SK-N-SH (cell line): Measurements from ENCODE around the gene DNAH14. TPM values are rescaled to one million over a fixed set of nuclear protein-coding genes. Genes with fewer than 3 reads are reported as not detected.

Experiments used
- CTCF ChIA-PET: fragments of 300-600, 350-600 bp; formaldehyde crosslinking; extraction: SDS; loops from one replicate; lab custom pipeline; 2021; lab: Yijun Ruan, JAX
- POLR2A ChIA-PET: fragments of 350-600 bp; sonication (Branson Sonifier 250); formaldehyde crosslinking; extraction: SDS; loops from one replicate; lab custom pipeline; 2020; ENCODE audit warnings: antibody characterized with exemption, inconsistent platforms; lab: Yijun Ruan, JAX
- DNase-seq: peaks from one replicate; pipeline ENCODE4 v3.0.0; 2012
- H2AFZ ChIP-seq: fragments of 200-600 bp; sonication (generic); 2 replicates; pipeline ENCODE4 v1.8.1; 2016; ENCODE audit warnings: antibody characterized with exemption, mild to moderate bottlenecking, low read depth
- H3F3A ChIP-seq: fragments of 200-600 bp; sonication (generic); replicated peaks from 2 replicates; pipeline ENCODE3; 2016; ENCODE audit warnings: antibody characterized with exemption, mild to moderate bottlenecking; ENCODE audit not compliant: insufficient read depth
- H3K27ac ChIP-seq, 2 experiments: fragments of 200-500 bp in 1 of 2; fragments of 200-600 bp in 1 of 2; sonication (Bioruptor generic) in 1 of 2; sonication (generic), shearing (Covaris generic) in 1 of 2; 2 replicates each; pipeline versions ENCODE4 v1.5.1 to v1.6.1; 2014 to 2016; ENCODE audit warnings: low read depth in 2 of 2, inconsistent platforms in 1 of 2, low read length in 1 of 2, mild to moderate bottlenecking in 1 of 2, mixed read lengths in 1 of 2
- H3K27me3 ChIP-seq: fragments of 200-600 bp; sonication (generic), shearing (Covaris generic); 2 replicates; pipeline ENCODE4 v1.6.1; 2016; ENCODE audit warnings: mixed run types; ENCODE audit not compliant: insufficient read depth
- H3K36me3 ChIP-seq, 2 experiments: fragments of 200-500 bp in 1 of 2; fragments of 200-600 bp in 1 of 2; sonication (Bioruptor generic) in 1 of 2; sonication (generic) in 1 of 2; replicated peaks in 1 of 2; 2 replicates each; pipeline versions ENCODE3 to v1.5.1; 2014 to 2016; ENCODE audit warnings: low read length in 1 of 2, mild to moderate bottlenecking in 1 of 2; ENCODE audit not compliant: insufficient read depth in 2 of 2, control insufficient read depth in 1 of 2
- H3K4me1 ChIP-seq, 2 experiments: fragments of 200-500 bp in 1 of 2; fragments of 200-600 bp in 1 of 2; sonication (Bioruptor generic) in 1 of 2; sonication (generic), shearing (Covaris generic) in 1 of 2; 2 replicates each; pipeline versions ENCODE4 v1.5.1 to v1.6.1; 2014 to 2016; ENCODE audit warnings: low read depth in 1 of 2, low read length in 1 of 2, mixed run types in 1 of 2; ENCODE audit not compliant: insufficient read depth in 2 of 2, control insufficient read depth in 1 of 2
- H3K4me2 ChIP-seq: fragments of 200-600 bp; sonication (generic), shearing (Covaris generic); 2 replicates; pipeline ENCODE4 v1.6.1; 2017; ENCODE audit warnings: mixed run types
- H3K4me3 ChIP-seq, 2 experiments: fragments of 200-500 bp in 1 of 2; fragments of 200-600 bp in 1 of 2; sonication (Bioruptor generic) in 1 of 2; sonication (generic), shearing (Covaris generic) in 1 of 2; 2 replicates each; pipeline versions ENCODE4 v1.5.1 to v1.8.1; 2014 to 2016; ENCODE audit warnings: low read depth in 2 of 2, inconsistent platforms in 1 of 2, low read length in 1 of 2, mild to moderate bottlenecking in 1 of 2, mixed read lengths in 1 of 2, moderate library complexity in 1 of 2
- H3K79me2 ChIP-seq: fragments of 200-600 bp; sonication (generic); 2 replicates; pipeline ENCODE4 v1.8.1; 2017; ENCODE audit warnings: mild to moderate bottlenecking; ENCODE audit not compliant: insufficient read depth
- H3K9ac ChIP-seq: fragments of 200-600 bp; sonication (generic); 2 replicates; pipeline ENCODE4 v1.6.1; 2017; ENCODE audit warnings: mixed run types
- H3K9me2 ChIP-seq: fragments of 200-600 bp; sonication (generic); 2 replicates; pipeline ENCODE4 v1.6.1; 2017; ENCODE audit warnings: mixed run types
- H3K9me3 ChIP-seq: fragments of 200-600 bp; sonication (generic); 2 replicates; pipeline ENCODE4 v1.6.1; 2017; ENCODE audit warnings: mixed run types, mild to moderate bottlenecking, moderate library complexity
- H4K20me1 ChIP-seq: fragments of 200-600 bp; sonication (generic); 2 replicates; pipeline ENCODE4 v1.6.1; 2017; ENCODE audit warnings: mild to moderate bottlenecking, mixed run types; ENCODE audit not compliant: insufficient read depth
- CHD2 ChIP-seq: fragments of 150-350 bp; IDR thresholded peaks from 2 replicates; pipeline ENCODE4 v1.6.1; 2018; ENCODE audit warnings: low read length; ENCODE audit not compliant: partially characterized antibody
- CTCF ChIP-seq: fragments of 200-600 bp; sonication (generic); IDR thresholded peaks from 2 replicates; pipeline ENCODE4 v1.6.1; 2017; ENCODE audit warnings: antibody characterized with exemption, mild to moderate bottlenecking, moderate library complexity
- ELF1 ChIP-seq: IDR thresholded peaks from 2 replicates; pipeline ENCODE4 v1.4.0; 2012
- EZH2phosphoT487 ChIP-seq: fragments of 200-600 bp; sonication (generic); IDR thresholded peaks from 2 replicates; pipeline ENCODE4 v1.6.1; 2017; ENCODE audit warnings: low read depth, mixed run types, mild to moderate bottlenecking, antibody characterized with exemption, moderate library complexity, borderline replicate concordance
- FOXJ3 ChIP-seq: sonication (generic); formaldehyde crosslinking; IDR thresholded peaks from 2 replicates; pipeline ENCODE4 v1.5.1; 2020; ENCODE audit warnings: mild to moderate bottlenecking, missing genetic modification reagents
- GABPA ChIP-seq: IDR thresholded peaks from 2 replicates; pipeline ENCODE4 v1.4.0; 2012; ENCODE audit warnings: low read depth, mild to moderate bottlenecking
- GATA2 ChIP-seq: sonication (generic); formaldehyde crosslinking; IDR thresholded peaks from 2 replicates; pipeline ENCODE4 v1.5.0; 2020; ENCODE audit warnings: mild to moderate bottlenecking, missing genetic modification reagents
- MEF2A ChIP-seq: IDR thresholded peaks from 2 replicates; pipeline ENCODE4 v1.4.0; 2012; ENCODE audit warnings: low read depth, borderline replicate concordance
- NRF1 ChIP-seq: IDR thresholded peaks from 2 replicates; pipeline ENCODE4 v1.6.1; 2012; ENCODE audit warnings: low read depth, mild to moderate bottlenecking, low read length
- RCOR1 ChIP-seq: fragments of 150-350 bp; IDR thresholded peaks from 2 replicates; pipeline ENCODE4 v1.6.1; 2017; ENCODE audit warnings: antibody characterized with exemption, low read length
- YY1 ChIP-seq: IDR thresholded peaks from 2 replicates; pipeline ENCODE4 v1.4.0; 2012; ENCODE audit warnings: low read depth, mild to moderate bottlenecking
- ZBTB33 ChIP-seq: IDR thresholded peaks from 2 replicates; pipeline ENCODE4 v1.4.0; 2012; ENCODE audit warnings: low read depth, borderline replicate concordance
- polyA plus RNA-seq, 3 experiments: library from polyadenylated mRNA; depleted of rRNA; stranded (reverse); fragments of >200 nt; gene quantifications; 2 replicates each; pipeline ENCODE4 v1.2.3, GENCODE V29; 2012
- TF ChIP-seq, protein P1 (sequence below): IDR thresholded peaks from 2 replicates; pipeline ENCODE4 v1.4.0; 2012; ENCODE audit warnings: low read depth
- TF ChIP-seq, protein P2 (sequence below): fragments of 150-350 bp; IDR thresholded peaks from 2 replicates; pipeline ENCODE4 v1.6.1; 2016; ENCODE audit warnings: mild to moderate bottlenecking, low read depth, low read length
- TF ChIP-seq, protein P3 (sequence below): fragments of 150-350 bp; IDR thresholded peaks from 2 replicates; pipeline ENCODE4 v1.6.1; 2017; ENCODE audit warnings: antibody characterized with exemption, low read length, low read depth, borderline replicate concordance
- TF ChIP-seq, protein P4 (sequence below): IDR thresholded peaks from 2 replicates; pipeline ENCODE4 v1.6.1; 2012; ENCODE audit warnings: mild to moderate bottlenecking, low read depth, low read length, moderate library complexity

The DNAH14 gene
- polyA plus RNA-seq, 1 of the 3 experiments (the other 2 are of a cell fraction) = 8.0 TPM

DNA sequence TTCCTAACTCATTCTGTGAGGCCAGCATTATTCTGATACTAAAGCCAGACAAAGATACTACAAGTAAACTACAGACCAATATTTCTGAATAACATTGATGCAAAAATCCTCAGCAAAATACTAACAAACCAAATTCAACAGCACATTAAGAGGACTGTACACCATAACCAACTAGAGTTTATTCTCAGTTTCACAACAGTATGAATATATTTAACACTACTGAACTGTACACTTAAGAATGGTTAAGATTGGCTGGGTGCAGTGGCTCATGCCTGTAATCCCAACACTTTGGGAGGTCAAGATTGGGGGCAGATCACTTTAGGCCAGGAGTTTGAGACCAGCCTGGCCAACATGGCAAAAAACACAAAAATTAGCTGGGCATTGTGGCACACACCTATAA, 421.4 kb downstream of the DNAH14 start:
- ChIA-PET POLR2A (no interaction called here), CTCF (interaction anchor here (0.6 to 1.0 kb wide), 3 partner anchors 10 to 1238 kb away, joined by 3 to 4 read pairs (median 3); no protein-coding TSS in a partner anchor)
- Histone ChIP-seq H3K27ac (no peak overlapping the region), H3K27me3 (no peaks in the 10 kb centered on the region), H3K9ac (no peak overlapping the region), H3K9me2 (no peaks in the 10 kb centered on the region), H3K36me3 (no peaks in the 10 kb centered on the region), H3K4me1 (peaks cover 0 to 8% of the 10 kb centered on the region in 2 experiments; a peak in 2 of 4 replicates)
- DNase-seq = no peak
- TF ChIP-seq ELF1 (no peak), YY1 (no peak), EZH2phosphoT487 (no peak), MEF2A (no peak), RCOR1 (no peak), GABPA (no peak), NRF1 (no peak), ZBTB33 (no peak), CTCF (no peak), FOXJ3 (CRISPR knock-in tag) (no peak), CHD2 (no peak), GATA2 (CRISPR knock-in tag) (no peak)
- TF ChIP-seq, protein P1, sequence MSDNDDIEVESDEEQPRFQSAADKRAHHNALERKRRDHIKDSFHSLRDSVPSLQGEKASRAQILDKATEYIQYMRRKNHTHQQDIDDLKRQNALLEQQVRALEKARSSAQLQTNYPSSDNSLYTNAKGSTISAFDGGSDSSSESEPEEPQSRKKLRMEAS = no peak
- TF ChIP-seq, protein P2, sequence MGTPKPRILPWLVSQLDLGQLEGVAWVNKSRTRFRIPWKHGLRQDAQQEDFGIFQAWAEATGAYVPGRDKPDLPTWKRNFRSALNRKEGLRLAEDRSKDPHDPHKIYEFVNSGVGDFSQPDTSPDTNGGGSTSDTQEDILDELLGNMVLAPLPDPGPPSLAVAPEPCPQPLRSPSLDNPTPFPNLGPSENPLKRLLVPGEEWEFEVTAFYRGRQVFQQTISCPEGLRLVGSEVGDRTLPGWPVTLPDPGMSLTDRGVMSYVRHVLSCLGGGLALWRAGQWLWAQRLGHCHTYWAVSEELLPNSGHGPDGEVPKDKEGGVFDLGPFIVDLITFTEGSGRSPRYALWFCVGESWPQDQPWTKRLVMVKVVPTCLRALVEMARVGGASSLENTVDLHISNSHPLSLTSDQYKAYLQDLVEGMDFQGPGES = no peak
- TF ChIP-seq, protein P3, sequence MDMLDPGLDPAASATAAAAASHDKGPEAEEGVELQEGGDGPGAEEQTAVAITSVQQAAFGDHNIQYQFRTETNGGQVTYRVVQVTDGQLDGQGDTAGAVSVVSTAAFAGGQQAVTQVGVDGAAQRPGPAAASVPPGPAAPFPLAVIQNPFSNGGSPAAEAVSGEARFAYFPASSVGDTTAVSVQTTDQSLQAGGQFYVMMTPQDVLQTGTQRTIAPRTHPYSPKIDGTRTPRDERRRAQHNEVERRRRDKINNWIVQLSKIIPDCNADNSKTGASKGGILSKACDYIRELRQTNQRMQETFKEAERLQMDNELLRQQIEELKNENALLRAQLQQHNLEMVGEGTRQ = no peak
- TF ChIP-seq, protein P4, sequence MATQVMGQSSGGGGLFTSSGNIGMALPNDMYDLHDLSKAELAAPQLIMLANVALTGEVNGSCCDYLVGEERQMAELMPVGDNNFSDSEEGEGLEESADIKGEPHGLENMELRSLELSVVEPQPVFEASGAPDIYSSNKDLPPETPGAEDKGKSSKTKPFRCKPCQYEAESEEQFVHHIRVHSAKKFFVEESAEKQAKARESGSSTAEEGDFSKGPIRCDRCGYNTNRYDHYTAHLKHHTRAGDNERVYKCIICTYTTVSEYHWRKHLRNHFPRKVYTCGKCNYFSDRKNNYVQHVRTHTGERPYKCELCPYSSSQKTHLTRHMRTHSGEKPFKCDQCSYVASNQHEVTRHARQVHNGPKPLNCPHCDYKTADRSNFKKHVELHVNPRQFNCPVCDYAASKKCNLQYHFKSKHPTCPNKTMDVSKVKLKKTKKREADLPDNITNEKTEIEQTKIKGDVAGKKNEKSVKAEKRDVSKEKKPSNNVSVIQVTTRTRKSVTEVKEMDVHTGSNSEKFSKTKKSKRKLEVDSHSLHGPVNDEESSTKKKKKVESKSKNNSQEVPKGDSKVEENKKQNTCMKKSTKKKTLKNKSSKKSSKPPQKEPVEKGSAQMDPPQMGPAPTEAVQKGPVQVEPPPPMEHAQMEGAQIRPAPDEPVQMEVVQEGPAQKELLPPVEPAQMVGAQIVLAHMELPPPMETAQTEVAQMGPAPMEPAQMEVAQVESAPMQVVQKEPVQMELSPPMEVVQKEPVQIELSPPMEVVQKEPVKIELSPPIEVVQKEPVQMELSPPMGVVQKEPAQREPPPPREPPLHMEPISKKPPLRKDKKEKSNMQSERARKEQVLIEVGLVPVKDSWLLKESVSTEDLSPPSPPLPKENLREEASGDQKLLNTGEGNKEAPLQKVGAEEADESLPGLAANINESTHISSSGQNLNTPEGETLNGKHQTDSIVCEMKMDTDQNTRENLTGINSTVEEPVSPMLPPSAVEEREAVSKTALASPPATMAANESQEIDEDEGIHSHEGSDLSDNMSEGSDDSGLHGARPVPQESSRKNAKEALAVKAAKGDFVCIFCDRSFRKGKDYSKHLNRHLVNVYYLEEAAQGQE = no peak
- TF ChIP-seq, all 33 proteins: peak for 0
- Histone ChIP-seq H3F3A (no peaks in the 10 kb centered on the region), H3K9me3 (no peaks in the 10 kb centered on the region), H2AFZ (no peak overlapping the region), H4K20me1 (no peaks in the 10 kb centered on the region), H3K4me3 (no peak overlapping the region), H3K79me2 (no peaks in the 10 kb centered on the region), H3K4me2 (no peak overlapping the region)
